Measurements from ENCODE around the gene MOGAT1.

DNA sequence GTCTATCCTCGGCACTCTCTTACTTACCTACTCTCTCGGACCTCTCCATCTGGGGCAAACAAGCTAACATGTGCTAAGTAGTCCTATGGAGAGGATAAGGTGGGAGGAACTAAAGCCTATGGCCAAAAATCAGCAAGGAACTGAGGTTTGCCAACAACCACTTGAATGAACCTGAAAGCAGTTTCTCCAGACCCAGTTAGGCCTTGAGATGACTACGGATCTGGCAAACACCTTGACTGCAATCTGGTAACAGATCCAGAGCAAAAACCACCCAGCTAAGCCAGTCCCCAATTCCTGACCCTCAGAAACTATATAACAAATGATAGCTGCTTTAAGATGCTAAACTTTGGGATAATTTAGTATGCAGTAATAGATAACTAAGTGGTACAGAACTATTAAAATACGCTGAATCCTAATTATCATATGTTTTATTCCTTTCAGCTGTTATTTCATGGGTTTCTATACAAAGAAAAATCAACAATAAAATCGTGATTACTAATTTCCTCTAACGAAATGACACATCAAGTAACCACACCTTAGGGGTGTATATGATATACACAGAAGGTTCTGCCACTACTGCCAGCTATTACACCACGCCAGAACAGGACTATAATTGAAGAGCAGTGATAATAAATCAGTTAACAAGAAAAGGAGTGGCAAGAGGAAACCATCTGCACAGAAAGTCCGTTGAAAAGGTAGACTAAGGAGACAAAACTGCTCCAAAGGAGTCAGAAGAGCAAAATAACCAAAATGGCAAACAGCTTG lies 18.8 kb upstream of the MOGAT1 start:
- TF ChIP-seq, protein P1, sequence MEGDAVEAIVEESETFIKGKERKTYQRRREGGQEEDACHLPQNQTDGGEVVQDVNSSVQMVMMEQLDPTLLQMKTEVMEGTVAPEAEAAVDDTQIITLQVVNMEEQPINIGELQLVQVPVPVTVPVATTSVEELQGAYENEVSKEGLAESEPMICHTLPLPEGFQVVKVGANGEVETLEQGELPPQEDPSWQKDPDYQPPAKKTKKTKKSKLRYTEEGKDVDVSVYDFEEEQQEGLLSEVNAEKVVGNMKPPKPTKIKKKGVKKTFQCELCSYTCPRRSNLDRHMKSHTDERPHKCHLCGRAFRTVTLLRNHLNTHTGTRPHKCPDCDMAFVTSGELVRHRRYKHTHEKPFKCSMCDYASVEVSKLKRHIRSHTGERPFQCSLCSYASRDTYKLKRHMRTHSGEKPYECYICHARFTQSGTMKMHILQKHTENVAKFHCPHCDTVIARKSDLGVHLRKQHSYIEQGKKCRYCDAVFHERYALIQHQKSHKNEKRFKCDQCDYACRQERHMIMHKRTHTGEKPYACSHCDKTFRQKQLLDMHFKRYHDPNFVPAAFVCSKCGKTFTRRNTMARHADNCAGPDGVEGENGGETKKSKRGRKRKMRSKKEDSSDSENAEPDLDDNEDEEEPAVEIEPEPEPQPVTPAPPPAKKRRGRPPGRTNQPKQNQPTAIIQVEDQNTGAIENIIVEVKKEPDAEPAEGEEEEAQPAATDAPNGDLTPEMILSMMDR (IDR thresholded peaks at IDR 0.05; ENCODE audit: low read depth, low read length, missing input control), result no peak
- TF ChIP-seq SP1 (IDR thresholded peaks at IDR 0.05) (no peak), YY1 (IDR thresholded peaks at IDR 0.05) (no peak), EGR1 (IDR thresholded peaks at IDR 0.05; ENCODE audit: low read depth in 2 of 2) (no peak), JUND (IDR thresholded peaks at IDR 0.05) (no peak)

All from liver (tissue), 3 donors.